ENCODE data around the gene MITD1. TPM values are rescaled to one million over a fixed set of nuclear protein-coding genes. Genes with fewer than 3 reads are reported as not detected.
"Not testable (repeated sequence)": the region's sequence is repeated elsewhere in the genome, so short reads cannot be mapped to it uniquely, and the experiment has no call there.

The MITD1 gene
- total and polyA plus RNA-seq, 2 of the 8 experiments (the other 6 are each of a cell fraction or from before 2014, with no cell fraction given) = 15.2 to 31.7 TPM

- TF ChIP-seq E2F6 (IDR thresholded peaks at IDR 0.05) (no peak), KDM4A (IDR thresholded peaks at IDR 0.05; ENCODE audit: low read depth, low read length, severe bottlenecking) (no peak), JUND (IDR thresholded peaks at IDR 0.05; ENCODE audit: low read length) (no peak), CBX8 (IDR thresholded peaks at IDR 0.05; ENCODE audit: borderline replicate concordance, low read depth, low read length) (no peak), RFX5 (IDR thresholded peaks at IDR 0.05; ENCODE audit: borderline replicate concordance, low read depth, low read length) (no peak)
These were observed 41.9 kb downstream of the MITD1 start (continued) for GRCh38 chr2:99139003-99139402.

GRCh38 chr2:99135044-99135556, 45.8 kb downstream of the MITD1 start:
- H3K36me3 ChIP-seq (ENCODE audit: control insufficient read depth in 2 of 4, insufficient read depth in 4 of 4, low read length in 3 of 4); H3K56ac ChIP-seq (replicated peaks; ENCODE audit: insufficient read length, low read depth, low read length); H4K5ac ChIP-seq (ENCODE audit: insufficient read length, low read depth, low read length); H3K27ac ChIP-seq (ENCODE audit: low read depth, low read length); H3K23ac ChIP-seq (ENCODE audit: insufficient read length); H3K4me1 ChIP-seq (replicated peaks in 1 of 4; ENCODE audit: control insufficient read depth in 3 of 4, insufficient read depth in 4 of 4, low read length in 3 of 4); H2BK15ac ChIP-seq (ENCODE audit: low read length); H2AFZ ChIP-seq (ENCODE audit: low read length); DNase-seq (ENCODE audit: low read depth in 1 of 2, low spot score in 2 of 2); H3K4ac ChIP-seq (replicated peaks; ENCODE audit: insufficient read length, low read depth, low read length); H2BK5ac ChIP-seq (ENCODE audit: low read depth, low read length); H2AK5ac ChIP-seq (ENCODE audit: low read depth, low read length); H3K4me3 ChIP-seq (ENCODE audit: extremely low read depth in 1 of 4, insufficient read depth in 2 of 4, low read depth in 3 of 4, low read length in 4 of 4); POLR2A ChIA-PET (ENCODE audit: partially characterized antibody); H4K91ac ChIP-seq (replicated peaks; ENCODE audit: insufficient read length, low read length); H3K18ac ChIP-seq (ENCODE audit: extremely low read depth, low read length); H3K79me1 ChIP-seq (ENCODE audit: low read depth, low read length); FAIRE-seq; H3K4me2 ChIP-seq (ENCODE audit: insufficient read depth in 1 of 2, low read depth in 2 of 2, low read length in 2 of 2); H2BK12ac ChIP-seq (ENCODE audit: low read depth, low read length); H3K79me2 ChIP-seq (ENCODE audit: control insufficient read depth in 1 of 2, insufficient read depth in 2 of 2, low read length in 2 of 2); H4K8ac ChIP-seq (ENCODE audit: extremely low read depth, insufficient read depth, low read length); H4K20me1 ChIP-seq (replicated peaks in 1 of 2; ENCODE audit: control insufficient read depth in 1 of 2, insufficient read depth in 2 of 2, low read length in 2 of 2); H3K27me3 ChIP-seq (replicated peaks in 1 of 4; ENCODE audit: control insufficient read depth in 3 of 4, extremely low read depth in 1 of 4, insufficient read depth in 3 of 4, low read length in 3 of 4); H3K23me2 ChIP-seq (ENCODE audit: low read depth, low read length); H2BK20ac ChIP-seq (ENCODE audit: low read length); H2BK120ac ChIP-seq (replicated peaks; ENCODE audit: low read depth, low read length); H3K9ac ChIP-seq (replicated peaks in 1 of 4; ENCODE audit: extremely low read depth in 1 of 4, low read depth in 3 of 4, low read length in 3 of 4); H3K14ac ChIP-seq (ENCODE audit: insufficient read length): not testable (repeated sequence)
- H3K9me3 ChIP-seq (ENCODE audit: insufficient read depth in 2 of 2, low read depth in 1 of 2, low read length in 1 of 2) = peaks cover 24 to 39% of the 10 kb centered on the region in 2 experiments; a peak in 3 of 4 replicates
- WGBS, 2 experiments (ENCODE audit: extremely low coverage in 1 of 2, insufficient coverage in 1 of 2, insufficient read length in 1 of 2, insufficient replicate concordance in 2 of 2, low coverage in 1 of 2, low lambda C conversion rate in 2 of 2, missing lambda C conversion rate in 1 of 2) = 89% methylated on average over 2 of the region's 2 CpGs; no CpG with 5 or more reads in 1 of the 2 experiments
- CTCF ChIA-PET (ENCODE audit: partially characterized antibody) = interaction anchor here (0.7 kb wide), 1 partner anchor 48 kb away, joined by 3 read pairs; no protein-coding TSS in a partner anchor
